Erythroblast (primary cell): Measurements from ENCODE around the gene ATXN10.

Experiments used
- GATA1 ChIP-seq: IDR thresholded peaks from 2 replicates; pipeline ENCODE4 v1.6.1; 2011; ENCODE audit warnings: low read depth, mild to moderate bottlenecking, control low read depth, low read length, moderate library complexity
- POLR2A ChIP-seq: IDR thresholded peaks from 2 replicates; pipeline ENCODE4 v1.6.1; 2011; ENCODE audit warnings: mild to moderate bottlenecking, low read length

GRCh38 chr22:45816776-45817175, 145.1 kb downstream of the ATXN10 start:
- TF ChIP-seq POLR2A, result no peak
- no peak for TF ChIP-seq GATA1
